ENCODE data around the gene FAM184B. TPM values are rescaled to one million over a fixed set of nuclear protein-coding genes. Genes with fewer than 3 reads are reported as not detected.

FAM184B gene
- total RNA-seq, 1 experiment from 2014 or later, result 0.10 TPM

DNA sequence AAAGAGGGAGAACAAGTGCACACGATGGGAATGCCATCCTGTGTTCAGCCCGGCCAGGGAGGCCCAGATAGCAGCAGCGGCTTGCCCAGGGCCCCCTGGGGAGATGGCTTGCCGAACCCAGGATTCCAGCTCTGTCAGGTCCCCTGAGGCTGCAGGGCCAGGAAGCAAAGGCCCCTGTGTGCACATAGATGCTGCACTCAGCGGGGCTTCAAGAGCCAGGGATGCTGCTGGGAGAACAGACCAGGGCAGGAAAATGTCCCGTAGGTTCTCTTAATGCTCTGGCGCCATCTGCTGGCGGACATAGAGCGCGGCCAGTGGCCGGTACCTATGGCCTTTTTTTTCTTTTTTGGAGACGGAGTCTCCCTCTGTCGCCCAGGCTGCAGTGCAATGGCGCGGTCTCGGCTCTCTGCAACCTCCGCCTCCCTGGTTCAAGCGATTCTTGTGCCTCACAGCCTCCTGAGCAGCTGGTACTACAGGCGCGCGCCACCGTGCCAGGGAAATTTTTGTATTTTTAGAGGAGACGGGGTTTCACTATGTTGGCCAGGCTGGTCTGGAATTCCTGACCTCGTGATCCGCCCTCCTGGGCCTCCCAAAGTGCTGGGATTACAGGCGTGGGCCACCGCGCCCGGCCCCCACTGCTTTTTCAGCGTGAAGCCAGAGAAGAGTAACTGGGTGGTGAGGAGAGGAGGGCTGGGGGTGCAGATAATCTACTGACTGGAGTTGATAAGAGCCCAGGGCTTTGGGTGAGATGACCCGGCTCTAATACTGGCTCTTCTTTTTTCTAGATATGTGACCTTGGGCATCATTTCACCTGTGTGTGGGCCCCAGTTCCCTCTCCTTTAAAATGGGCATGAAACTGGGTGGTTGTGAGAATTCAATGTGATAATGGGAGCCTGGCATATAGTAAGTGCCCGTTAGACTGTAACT, 144.5 kb downstream of the FAM184B start:
- Histone ChIP-seq H3K4me3 (no peak overlapping the region), H3K9me3 (no peaks in the 10 kb centered on the region), H3K27me3 (no peaks in the 10 kb centered on the region), H3K36me3 (peaks cover 5% of the 10 kb centered on the region; the same call in 1 of the 2 replicates)
- peak; percentile 39 for DNase-seq

GRCh38 chr4:17636341-17636695, 145.1 kb downstream of the FAM184B start:
- Histone ChIP-seq H3K36me3 (peaks cover 8% of the 10 kb centered on the region), H3K9me3 (no peaks in the 10 kb centered on the region), H3K4me3 (no peak overlapping the region), H3K27me3 (no peaks in the 10 kb centered on the region)
- DNase-seq, result no peak

DNA sequence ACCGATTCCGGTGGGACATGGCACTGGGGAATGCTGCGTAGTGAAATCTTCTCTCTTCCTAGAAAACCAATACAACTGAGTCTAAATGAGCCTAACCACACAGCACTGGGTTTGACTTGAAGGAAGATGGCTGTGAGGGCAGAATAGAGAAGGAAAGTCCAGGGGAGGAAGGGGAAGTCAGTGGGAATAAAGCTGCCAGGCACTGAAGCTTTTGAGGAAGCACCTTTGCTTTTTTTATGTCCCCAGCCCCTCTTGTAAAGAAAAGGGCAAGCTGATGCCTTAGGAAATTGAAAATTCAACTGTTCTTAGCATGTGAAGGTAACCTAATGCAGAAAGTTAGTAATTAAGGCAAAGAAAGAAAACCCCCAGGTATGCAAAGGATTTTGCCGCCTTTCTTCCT, 146.4 kb downstream of the FAM184B start:
- Histone ChIP-seq H3K4me3 (no peak overlapping the region), H3K27me3 (no peaks in the 10 kb centered on the region), H3K9me3 (no peaks in the 10 kb centered on the region), H3K36me3 (peaks cover 12% of the 10 kb centered on the region)
- DNase-seq, result no peak

DNA sequence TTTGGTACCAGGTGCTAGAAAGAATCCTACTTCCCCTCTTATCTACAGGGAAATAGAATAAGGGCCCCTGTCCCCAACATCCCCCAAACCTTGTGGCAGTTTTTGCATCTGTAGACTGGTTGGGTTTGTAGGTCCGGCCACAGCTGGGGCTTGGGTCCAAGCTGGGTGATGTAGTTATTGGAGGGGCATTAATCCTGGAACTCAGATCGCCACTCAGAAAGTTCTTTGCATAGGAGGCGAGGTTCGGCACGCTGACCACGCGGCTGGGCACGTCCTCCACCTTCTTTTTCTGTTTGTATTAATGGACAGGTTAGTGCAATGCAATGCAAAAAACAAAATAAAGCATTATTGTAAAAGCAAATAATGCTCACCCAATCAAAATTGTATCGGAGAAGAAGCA, 147.8 kb downstream of the FAM184B start:
- Histone ChIP-seq H3K4me3 (no peak overlapping the region), H3K36me3 (peaks cover 14% of the 10 kb centered on the region), H3K27me3 (no peaks in the 10 kb centered on the region), H3K9me3 (no peaks in the 10 kb centered on the region)
- DNase-seq, result no peak

GRCh38 chr4:17630228-17630627, 151.2 kb downstream of the FAM184B start:
- Histone ChIP-seq H3K4me3 (no peak overlapping the region), H3K36me3 (peaks cover 18% of the 10 kb centered on the region), H3K9me3 (no peaks in the 10 kb centered on the region), H3K27me3 (no peaks in the 10 kb centered on the region)
- DNase-seq, result no peak

GRCh38 chr4:17624821-17625220, 156.6 kb downstream of the FAM184B start:
- Histone ChIP-seq H3K36me3 (peaks cover 34% of the 10 kb centered on the region), H3K4me3 (no peak overlapping the region), H3K27me3 (no peaks in the 10 kb centered on the region), H3K9me3 (no peaks in the 10 kb centered on the region)
- no peak for DNase-seq

- no peak for DNase-seq
- no peaks in the 10 kb centered on the region for H3K27me3 ChIP-seq
- no peak overlapping the region for H3K4me3 ChIP-seq
- H3K9me3 ChIP-seq, result no peaks in the 10 kb centered on the region
- H3K36me3 ChIP-seq, result peaks cover 38% of the 10 kb centered on the region
Observed at GRCh38 chr4:17623451-17624001, 157.9 kb downstream of the FAM184B start.

GRCh38 chr4:17619416-17620105, 161.9 kb downstream of the FAM184B start:
- no peak for DNase-seq
- H3K9me3 ChIP-seq, result no peaks in the 10 kb centered on the region
- H3K36me3 ChIP-seq, result peaks cover 30% of the 10 kb centered on the region
- no peaks in the 10 kb centered on the region for H3K27me3 ChIP-seq
- H3K4me3 ChIP-seq, result no peak overlapping the region

DNA sequence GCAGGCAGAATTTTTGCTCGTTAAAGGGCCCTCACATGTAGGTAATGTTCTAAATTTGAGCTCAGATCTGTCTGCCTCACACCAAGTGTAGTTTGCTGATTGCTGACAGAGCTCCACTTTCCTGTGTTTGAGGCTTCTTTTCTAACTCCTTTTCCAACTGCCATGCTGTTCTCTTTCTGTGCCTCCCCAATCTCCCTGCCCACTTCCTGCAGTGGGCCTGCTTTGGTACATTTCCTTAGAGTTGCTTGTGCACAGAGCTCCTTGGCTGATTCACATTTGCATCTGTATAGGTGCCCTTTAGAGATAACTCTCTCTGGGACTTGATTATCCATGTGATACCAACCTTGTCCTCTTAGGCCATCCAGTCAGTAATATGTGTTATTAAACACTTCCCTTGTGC, 162.5 kb downstream of the FAM184B start:
- no peaks in the 10 kb centered on the region for H3K27me3 ChIP-seq
- no peak for DNase-seq
- H3K9me3 ChIP-seq, result no peaks in the 10 kb centered on the region
- H3K36me3 ChIP-seq, result peaks cover 25% of the 10 kb centered on the region
- H3K4me3 ChIP-seq, result no peak overlapping the region

DNA sequence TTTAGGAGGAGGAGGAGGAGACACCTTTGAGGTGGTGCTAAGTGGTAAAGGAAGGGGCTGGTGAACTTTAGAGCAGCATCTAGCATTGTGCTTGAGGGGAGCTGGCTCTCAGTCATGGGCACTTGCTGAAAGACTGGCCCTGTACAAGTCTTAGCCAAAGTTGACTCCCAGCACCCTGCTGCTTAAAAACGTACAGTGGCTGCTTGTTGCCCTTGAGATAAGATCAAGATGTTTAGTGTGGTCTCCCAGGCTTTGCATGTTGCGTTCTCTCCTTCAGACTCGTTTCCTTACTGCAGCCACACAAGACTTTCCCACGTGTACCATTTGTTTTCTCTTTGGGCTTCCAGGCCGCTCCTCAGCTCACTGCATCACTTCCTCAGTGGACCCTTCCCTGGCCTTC, 165.1 kb downstream of the FAM184B start:
- no peak for DNase-seq
- H3K27me3 ChIP-seq, result no peaks in the 10 kb centered on the region
- no peaks in the 10 kb centered on the region for H3K9me3 ChIP-seq
- H3K4me3 ChIP-seq, result no peak overlapping the region
- peaks cover 7% of the 10 kb centered on the region for H3K36me3 ChIP-seq

DNA sequence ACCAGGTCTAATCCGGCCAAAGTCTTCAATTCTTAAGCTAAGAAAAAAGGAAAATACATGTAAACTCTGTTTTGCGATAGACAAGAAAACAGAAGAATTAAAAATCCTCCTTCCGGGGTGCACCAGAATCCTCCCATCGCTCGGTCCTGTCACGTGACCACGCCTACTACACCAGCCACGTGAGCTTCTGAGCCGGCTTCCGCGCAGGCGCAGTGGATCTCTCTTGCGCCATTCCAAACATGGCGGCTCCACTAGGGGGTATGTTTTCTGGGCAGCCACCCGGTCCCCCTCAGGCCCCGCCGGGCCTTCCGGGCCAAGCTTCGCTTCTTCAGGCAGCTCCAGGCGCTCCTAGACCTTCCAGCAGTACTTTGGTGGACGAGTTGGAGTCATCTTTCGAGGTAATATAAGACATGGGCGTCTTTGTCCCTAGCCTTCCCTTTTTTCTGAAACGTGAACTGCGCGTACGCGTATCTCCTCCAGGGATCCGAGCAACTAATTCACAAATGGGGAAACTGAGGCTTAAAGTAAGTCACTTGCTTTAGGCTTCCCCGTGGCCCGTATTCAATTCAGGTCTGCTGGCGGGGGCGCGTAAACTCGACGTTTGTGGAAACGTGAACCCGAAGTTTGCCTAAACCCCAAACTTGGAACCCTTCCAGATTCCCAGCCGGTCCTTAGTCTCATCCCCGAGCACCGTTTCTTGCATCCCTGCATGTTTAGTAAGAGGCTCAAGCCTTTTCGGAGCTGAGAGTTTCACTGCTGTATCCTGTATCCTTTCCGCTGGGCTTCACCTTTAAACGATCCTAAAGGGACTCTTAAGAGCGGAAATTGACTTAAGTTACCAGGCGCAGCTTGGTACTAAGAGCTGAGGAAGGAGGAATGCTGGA, 166.8 kb downstream of the FAM184B start, which contains the start of gene MED28:
Gene MED28, plus strand, starts transcription at position 226 of the 884 bp plus-strand sequence. Its CDS starts 14 bp downstream, at position 240.
- Histone ChIP-seq H3K27me3 (no peaks in the 10 kb centered on the region), H3K36me3 (peaks cover 4% of the 10 kb centered on the region), H3K9me3 (no peaks in the 10 kb centered on the region), H3K4me3 (peak within 1 kb of the TSS; percentile 78)
- peak; percentile 88 for DNase-seq

GRCh38 chr4:17613761-17614415, 167.5 kb downstream of the FAM184B start:
- DNase-seq, result peak; percentile 64
- no peaks in the 10 kb centered on the region for H3K27me3 ChIP-seq
- no peaks in the 10 kb centered on the region; the same call in none of the 2 replicates for H3K36me3 ChIP-seq
- no peaks in the 10 kb centered on the region for H3K9me3 ChIP-seq
- H3K4me3 ChIP-seq, result peak overlapping the region; percentile 78

DNA sequence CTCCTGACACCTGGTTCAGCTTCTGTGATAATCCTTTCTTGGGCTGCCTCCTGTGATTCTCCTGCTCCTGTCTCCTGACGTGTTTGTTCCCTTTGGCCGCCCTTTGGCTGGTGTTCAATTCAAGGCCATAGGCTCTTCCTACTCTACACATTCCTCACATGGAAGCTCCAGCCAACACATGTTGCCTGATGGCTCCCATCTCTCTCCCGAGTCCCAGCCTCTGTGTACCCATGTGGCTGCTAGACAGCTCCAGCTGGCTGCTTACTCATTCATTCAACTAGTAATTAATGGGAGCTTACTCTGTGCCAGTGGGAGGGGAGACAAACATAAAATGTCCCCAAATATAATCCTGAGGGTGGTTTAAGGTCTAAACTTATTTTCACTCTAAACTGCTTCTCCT, 176.2 kb downstream of the FAM184B start:
- H3K9me3 ChIP-seq, result no peaks in the 10 kb centered on the region
- no peak for DNase-seq
- H3K36me3 ChIP-seq, result peaks cover 3% of the 10 kb centered on the region; the same call in 1 of the 2 replicates
- no peaks in the 10 kb centered on the region for H3K27me3 ChIP-seq
- H3K4me3 ChIP-seq, result no peak overlapping the region

DNA sequence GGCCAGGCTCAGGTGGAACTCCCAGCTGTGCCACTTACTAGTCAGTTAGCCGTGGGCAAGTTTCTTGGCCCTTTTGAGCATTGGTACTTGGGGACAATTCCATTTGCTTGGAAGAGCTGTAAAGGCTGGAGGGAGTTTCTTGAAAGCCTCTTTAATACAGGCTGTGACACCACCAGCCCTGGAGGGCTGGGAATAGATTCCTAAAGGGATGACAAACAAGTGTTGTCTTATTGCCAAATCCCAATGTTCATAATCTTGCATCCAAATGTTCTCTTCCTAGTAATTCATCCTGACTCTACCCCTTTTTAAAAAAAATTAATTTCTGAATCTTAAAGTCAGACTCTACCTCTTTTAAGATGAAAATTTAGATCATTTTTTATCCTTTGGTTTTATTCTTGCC, 181.6 kb downstream of the FAM184B start:
- no peak for DNase-seq
- no peaks in the 10 kb centered on the region for H3K9me3 ChIP-seq
- no peak overlapping the region for H3K4me3 ChIP-seq
- peaks cover 6% of the 10 kb centered on the region; the same call in 1 of the 2 replicates for H3K36me3 ChIP-seq
- no peaks in the 10 kb centered on the region for H3K27me3 ChIP-seq

DNA sequence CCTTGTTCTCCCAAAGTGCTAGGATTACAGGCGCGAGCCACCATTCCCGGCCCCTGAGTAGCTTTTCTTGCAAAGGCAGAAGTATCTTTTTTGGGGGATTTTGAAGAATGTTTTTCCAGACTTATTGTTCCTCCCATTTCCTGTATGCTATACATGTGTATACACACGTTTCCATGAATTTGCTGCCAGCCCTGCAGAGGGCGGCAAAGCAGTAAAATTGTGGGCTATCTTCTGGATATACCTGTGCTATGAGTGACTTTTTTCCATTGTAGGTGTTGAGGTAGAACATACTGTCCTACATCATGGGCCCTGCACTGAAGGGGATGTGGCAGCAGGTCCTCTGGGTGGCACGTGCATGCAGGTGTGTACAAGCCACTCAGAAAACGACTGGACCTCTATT, 183.9 kb downstream of the FAM184B start:
- DNase-seq, result no peak
- Histone ChIP-seq H3K9me3 (no peaks in the 10 kb centered on the region), H3K4me3 (no peak overlapping the region), H3K27me3 (no peaks in the 10 kb centered on the region), H3K36me3 (peaks cover 6% of the 10 kb centered on the region; the same call in 1 of the 2 replicates)

DNA sequence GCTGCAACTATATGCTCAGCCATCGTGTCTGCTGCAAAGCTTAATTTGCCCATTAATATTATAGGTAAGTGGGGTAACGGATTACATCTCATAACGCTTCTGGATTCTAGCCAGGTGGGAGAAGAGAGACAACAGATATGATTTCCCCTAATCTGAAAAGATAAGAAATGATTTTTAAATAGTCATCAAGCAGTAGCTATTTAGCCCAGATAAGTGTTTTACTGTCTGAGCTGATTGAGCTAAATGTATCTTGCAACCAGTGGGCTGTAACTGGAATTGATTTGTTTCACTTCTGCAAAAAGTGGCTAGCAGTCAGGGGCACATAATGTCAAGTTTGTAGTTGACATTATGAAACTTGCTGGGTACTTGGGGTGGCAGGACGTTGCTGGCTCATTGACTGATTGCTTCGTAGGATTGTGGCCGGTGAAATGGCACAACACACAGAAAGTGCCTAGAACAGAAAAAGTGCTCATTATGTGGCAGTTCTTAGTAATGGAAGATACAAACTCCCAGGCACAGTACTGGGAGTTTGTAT, 185.9 kb downstream of the FAM184B start:
- H3K36me3 ChIP-seq, result peaks cover 6% of the 10 kb centered on the region
- no peaks in the 10 kb centered on the region for H3K27me3 ChIP-seq
- DNase-seq, result no peak
- H3K4me3 ChIP-seq, result no peak overlapping the region
- H3K9me3 ChIP-seq, result no peaks in the 10 kb centered on the region
